Activated gamma-delta T cell treated with Interleukin-2 at 50 U/mL for 16 hours (primary cell): ENCODE results near the gene BAIAP2L1.
"Not testable (repeated sequence)": the region's sequence is repeated elsewhere in the genome, so short reads cannot be mapped to it uniquely, and the experiment has no call there.

ENCODE experiments used
- DNase-seq: peaks from one replicate; pipeline ENCODE4 v3.0.0-alpha.2; 2020

The BAIAP2L1 gene

DNA sequence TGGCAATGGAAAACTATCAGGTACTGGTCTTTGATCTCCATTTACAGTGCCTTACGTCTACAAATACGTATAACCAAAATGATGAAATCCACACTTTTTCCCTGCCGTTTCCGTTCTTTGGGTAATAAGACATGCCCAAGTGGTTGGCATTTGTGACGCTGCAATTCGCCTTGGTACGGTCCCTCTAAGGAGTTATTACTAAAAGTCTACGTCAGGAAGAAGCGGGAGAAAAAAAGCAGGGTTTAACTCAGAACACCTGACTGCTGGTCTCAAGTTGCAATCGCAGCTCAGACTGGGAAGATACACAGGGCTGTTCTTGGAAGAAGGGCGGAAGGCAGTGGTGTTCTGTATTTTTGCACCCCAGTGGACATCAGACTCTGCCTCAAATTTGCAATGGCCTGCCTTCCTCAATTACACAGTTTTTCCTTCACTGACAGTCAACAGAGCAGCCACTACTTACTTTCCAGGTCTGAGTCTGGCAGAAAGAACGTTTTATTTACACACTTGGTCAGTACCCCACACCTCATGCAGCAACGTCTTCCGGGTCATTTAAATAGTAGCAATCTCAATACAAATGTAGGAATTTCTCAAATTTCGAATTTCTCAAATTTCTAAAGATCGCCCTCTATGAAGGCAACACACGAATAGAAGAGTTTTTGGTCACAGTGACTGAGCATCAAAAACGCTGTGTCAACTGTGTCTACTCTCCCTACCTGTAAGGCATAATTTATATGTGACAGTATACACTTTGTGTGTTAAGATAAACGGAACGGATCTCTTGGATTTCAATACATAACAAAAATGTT lies 2.1 kb downstream of the BAIAP2L1 start:
- DNase-seq: no peak

DNA sequence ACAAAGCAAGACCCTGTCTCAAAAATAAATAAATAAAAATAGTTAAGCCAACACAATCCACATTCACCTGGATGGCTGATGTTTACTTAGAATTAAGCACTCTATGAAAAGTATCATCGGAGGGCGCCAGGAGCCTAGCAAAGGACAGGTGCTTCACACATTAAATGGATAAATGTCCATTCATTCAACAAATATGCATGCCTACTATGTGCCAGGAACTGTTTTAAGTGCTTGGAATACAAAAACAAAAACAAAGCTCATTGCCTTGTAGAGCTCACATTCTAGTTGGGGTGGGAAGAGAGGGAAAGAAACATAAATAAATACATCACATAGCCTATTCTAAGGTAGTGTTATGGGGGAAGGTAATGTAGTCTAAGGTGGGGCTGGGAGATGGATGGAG lies 4.1 kb downstream of the BAIAP2L1 start:
- no peak for DNase-seq

DNA sequence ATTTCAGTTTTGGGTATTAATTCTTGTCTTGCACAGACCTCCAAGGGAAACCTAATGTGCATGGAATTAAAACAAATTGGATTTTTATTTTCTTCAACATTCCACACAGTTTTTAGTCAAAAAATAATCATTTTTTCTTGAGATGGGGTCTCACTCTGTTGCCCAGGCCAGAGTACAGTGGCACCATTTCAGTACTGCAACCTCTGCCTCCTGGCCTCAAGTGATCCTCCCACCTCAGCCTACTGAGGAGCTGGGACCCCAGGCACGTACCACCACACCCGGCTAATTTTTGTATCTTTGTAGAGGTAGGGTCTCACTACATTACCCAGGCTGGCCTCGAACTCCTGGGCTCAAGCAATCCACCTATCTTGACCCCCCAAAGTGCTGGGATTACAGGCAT lies 4.9 kb downstream of the BAIAP2L1 start:
- DNase-seq: no peak

DNA sequence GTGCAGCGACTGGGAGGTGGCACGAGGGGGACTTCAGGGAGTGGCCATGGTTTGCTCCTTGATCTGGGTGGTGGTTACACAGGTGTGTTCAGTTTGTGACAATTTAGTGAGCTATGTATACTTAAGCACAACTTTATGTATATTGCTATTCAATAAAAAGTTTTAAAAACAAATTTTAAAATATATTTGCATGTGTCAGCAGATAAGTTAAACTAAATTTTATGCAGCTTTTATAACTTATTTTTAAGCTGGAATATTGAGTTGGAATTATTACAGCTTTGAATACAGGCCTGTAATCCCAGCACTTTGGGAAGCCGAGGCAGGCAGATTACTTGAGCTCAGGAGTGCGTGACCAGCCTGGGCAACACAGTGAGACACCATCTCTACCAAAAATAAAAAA lies 5.4 kb downstream of the BAIAP2L1 start:
- no peak for DNase-seq

DNA sequence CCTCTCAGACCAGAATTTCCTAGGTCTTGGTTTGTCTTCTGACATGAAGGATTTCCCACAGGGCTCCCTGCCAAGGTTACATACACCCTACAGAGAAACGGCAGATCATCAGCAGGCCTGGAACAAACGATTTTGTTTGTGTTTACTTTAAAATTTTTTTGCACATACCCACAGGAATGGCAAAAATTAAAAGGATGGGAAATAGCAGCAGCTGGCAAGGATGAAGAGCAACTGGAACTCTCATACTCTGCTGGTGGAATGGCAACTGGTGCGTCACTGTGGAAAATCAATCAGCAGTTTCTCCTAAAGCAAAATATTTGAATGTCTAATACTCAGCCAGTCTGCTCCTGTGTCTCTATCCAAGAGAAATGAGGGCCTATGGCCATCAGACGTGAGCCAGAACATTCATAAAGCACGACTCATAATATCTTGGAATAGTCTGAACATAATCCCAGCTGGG lies 6.5 kb downstream of the BAIAP2L1 start:
- DNase-seq: no peak

DNA sequence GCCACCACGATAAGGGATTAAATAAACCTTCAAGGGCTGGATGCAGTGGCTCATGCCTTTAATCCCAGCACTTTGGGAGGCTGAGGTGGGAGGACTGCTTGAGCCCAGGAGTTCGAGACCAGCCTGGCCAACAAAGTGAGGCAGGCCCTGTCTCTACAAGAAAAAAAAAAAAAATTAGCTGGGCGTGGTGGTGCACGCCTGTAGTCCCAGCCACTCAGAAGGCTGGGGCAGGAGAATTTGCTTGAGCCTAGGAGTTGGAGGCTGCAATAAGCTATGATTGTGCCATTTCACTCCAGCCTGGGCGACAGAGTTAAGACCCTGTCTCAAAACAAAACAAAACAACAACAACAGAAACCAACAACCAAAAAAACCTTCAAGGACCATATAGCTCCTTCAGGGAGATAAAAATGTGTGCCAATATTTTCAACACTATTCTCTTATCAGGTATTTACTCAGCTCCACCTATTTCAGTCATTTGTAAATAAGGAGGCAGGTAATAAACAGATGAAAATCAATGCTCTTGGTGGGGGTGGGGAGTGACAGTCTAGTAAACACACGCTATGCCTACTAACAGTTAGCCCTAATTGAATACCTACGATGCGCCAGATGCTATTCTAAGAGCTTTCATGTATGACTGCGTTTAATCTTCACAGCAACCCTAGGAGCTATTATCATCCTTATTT lies 13.2 kb downstream of the BAIAP2L1 start:
- DNase-seq: no peak

DNA sequence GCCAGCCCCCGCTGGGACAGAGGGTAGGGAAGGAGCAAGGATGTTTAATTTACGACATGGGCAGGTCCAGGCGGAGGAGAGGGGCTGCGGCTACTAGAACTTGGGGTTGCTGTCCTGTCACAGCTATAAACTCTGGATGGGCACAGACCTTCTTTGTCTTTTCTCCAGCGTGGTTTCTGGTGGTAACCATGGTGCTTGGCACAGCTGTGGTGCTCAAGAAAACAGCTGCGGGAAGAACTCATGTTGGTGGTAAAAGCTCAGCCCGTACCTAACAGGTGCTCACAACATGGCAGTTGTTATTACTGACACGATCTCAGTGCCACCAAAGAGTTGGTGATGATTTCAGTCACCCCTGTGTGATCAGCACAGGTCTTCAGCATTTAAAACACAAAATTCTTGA lies 13.8 kb downstream of the BAIAP2L1 start:
- DNase-seq: no peak

DNA sequence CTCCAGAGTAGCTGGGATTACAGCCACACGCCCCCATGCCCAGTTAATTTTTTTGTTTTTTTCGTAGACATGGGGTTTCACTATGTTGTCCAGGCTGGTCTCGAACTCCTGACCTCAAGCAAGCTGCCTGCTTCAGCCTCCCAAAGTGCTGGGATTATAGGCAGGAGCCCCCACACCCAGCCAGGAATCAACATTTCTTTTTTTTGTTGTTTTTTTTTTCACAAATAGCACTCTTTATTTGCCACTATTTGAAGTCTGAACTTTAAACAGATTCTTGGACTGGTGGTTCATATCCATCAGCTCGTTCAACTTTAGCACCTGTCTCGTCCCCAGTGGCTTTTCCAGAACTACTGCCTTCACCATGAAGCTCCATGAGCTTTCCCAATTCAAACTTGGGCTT lies 15.4 kb downstream of the BAIAP2L1 start:
- not testable (repeated sequence) for DNase-seq

DNA sequence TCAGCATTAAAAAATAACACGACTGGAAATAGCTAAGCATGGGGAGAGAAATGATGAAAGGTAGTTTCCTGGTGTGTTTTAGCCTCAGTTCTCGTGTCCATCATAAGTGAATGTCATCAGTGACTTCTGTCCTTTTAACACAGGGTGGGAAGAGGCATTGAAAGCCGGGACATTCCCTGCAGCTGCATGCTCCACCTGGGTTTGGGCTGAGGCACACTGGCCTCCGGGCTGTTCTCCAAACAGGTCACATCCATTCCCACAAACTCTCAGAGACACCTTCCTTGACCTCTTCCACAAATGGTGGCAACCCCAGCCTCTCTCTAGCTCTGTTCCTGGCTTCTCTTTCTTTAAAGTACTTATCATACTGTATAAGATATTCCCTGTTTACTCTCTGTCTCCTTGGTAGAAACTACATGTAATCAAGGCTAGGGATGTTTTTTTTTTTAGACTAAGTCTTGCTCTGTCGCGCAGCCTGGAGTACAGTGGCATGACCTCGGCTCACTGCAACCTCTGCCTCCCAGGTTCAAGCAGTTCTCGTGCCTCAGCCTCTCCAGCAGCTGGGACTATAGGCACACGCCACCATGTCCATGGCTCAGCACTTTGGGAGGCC lies 22.6 kb downstream of the BAIAP2L1 start:
- DNase-seq: no peak

DNA sequence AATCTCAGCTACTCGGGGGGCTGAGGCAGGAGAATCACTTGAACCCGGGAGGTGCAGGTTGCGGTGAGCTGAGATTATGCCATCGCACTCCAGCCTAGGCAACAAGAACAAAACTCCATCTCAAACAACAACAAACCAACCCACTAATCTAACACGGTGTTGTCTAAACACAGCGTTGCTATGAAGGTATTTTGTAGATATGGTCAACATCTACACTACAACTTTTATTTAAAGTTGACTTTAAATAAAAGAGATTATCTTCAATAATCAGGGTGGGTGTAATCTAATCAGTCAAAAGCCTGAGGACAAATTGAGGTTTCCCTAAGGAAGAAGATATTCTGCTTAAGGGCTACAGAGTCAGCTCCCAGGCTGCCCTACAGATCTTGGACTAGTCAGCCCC lies 24.2 kb downstream of the BAIAP2L1 start:
- no peak for DNase-seq

DNA sequence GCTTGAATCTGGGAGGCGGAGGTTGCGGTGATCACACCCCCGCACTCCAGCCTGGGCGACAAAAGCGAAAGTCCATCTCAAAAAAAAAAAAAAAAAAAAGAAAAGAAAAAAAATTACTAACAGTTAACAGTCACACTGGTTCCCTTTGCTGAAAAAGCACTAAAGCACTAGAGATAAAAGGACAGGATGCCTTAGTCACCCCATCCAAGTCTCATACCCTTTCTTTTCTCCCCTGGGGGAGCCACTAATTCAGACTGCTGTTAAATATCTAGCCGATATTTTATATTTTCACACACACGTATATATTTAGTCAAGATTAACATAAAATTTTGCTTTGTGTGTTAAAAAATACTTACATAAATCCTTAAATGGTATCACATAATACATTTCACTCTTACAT lies 25.2 kb downstream of the BAIAP2L1 start:
- no peak for DNase-seq

DNA sequence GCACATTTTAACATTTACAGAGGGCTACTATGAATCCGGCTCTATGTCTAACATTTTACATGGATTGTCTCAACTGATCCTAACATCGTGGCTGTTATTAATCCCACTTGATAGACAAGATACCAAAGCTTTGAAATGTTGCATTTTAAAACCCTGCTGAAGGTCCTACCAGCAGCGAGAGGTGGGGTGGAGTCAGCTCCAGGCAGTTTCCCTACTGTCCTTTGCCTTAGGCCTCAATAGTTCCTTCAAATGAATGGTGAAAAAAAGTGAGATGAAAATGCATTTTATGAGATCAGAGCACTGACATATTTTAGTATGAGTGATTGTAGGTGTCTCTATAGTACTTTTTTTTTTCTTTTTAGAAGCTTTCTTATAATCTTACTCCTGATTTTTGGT lies 26.6 kb downstream of the BAIAP2L1 start:
- DNase-seq: no peak

DNA sequence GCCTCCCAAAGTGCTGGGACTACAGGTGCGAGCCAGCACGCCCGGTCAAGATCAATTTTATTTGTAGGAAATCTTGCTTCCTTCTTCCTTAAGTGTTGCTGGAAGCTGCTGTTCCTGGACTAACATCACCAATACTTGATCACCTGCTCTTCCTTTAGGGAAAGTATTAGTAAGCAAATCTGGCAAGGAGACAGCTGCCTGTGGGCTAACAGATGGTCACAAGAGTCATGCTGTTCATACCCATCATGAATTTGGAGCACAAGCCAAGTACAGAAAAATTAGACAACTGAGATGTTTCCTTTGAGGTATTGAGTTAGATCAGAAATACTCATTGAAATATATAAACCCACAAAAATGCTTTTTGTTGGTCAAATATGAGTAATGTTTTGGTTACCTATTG lies 27.9 kb downstream of the BAIAP2L1 start:
- DNase-seq: no peak

DNA sequence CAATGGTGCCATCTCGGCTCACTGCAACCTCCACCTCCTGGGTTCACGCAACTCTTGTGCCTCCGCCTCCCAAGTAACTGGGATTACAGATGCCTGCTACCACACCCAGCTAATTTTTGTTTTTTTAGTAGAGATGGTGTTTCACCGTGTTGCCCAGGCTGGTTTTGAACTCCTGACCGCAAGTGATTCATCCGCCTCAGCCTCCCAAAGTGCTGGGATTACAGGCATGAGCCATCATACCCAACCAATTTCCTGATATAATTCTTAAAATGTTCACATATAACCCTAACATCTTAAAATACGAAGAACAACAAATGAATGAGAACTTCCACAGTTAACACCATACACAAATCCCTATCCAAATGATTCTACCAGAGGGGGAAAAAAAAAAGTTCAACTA lies 31.2 kb downstream of the BAIAP2L1 start:
- no peak for DNase-seq

DNA sequence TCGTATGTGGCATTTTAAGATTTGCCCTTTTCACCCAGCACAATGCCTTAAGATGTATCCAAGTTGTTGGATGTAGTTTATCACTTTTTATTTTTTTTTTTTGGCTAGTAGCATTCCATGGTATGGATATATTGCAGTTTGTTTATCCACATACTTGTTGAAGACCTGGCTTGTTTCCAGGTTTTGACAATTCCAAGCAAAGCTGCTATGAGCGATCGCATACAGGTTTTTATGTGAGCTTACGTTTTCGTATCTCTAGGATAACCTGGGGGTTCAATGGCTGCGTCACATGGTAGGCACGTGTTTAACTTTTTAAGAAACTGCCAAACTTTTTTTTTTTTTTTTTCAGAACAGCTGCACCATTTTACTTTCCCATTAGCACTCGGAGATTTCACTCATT lies 32.2 kb downstream of the BAIAP2L1 start:
- DNase-seq: no peak

DNA sequence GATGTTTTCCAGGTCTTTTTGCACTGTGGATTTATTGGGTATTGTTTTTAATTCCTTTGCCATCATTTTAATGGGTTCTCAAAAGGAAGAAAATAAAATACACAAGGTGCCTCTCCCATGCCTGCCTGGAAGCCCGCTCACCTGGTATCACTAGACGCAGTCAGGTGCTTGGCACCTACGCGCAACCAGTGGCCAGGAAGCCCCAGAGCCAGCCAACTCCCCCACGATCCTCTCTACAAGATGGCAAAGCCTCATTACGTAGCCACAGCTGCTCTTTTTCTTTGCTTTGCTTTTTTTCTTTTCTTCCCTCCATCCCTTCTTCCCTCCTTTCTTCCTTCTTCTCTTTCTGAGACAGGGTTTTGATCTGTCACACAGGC lies 34.3 kb downstream of the BAIAP2L1 start:
- no peak for DNase-seq

DNA sequence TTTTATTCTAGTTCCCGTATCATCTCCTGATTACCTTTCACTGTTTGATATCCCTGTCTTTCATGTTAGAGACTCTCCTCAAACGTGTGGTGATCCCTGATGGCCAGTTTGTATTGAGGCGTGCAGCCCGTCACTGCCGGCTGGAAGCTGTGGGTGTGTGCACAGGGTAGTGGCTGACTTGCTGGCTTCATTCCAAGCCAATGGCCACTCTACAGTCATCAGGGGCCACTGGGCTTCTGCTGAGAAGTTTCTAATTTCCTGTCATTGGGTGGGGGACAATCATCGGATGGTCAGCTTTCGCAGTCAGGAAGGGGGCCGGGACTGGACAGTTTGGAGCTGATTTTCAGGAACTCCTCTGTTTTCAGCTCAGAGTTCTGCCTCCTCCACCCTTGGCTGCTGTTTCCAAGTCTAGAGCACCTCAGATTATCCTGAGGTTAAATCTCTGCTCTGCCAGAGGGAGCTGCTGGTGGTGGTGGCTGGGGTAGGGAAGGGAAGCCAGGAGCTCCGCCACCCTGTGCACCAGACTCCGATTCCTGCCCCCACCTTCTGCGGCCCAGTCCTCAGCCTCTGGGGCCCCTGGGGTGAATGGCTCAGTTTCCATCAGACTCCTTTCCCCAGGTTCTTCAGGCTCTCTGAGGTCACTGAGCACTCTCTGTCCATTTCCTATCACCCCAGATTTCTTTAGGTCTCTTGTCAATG lies 34.9 kb downstream of the BAIAP2L1 start:
- no peak for DNase-seq

DNA sequence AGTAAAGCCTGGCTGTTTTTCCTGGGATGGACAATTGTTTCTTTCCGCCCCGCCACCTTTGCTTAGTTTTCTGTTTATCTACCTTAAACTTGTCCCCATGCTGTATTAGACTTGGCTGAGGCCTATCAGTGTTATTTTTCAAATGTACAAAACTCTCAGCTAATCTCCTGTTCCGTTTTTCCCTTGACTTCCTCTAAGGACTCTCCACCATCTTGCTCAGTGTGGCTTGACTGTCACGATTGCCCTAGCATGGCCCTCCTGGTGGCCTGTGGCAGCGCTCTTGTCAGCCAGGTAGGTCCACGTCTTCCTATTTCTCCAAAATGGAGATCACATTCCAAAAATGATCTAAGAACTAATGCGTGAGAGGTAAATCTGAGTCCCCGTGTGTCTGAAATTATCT lies 36.7 kb downstream of the BAIAP2L1 start:
- DNase-seq: no peak

DNA sequence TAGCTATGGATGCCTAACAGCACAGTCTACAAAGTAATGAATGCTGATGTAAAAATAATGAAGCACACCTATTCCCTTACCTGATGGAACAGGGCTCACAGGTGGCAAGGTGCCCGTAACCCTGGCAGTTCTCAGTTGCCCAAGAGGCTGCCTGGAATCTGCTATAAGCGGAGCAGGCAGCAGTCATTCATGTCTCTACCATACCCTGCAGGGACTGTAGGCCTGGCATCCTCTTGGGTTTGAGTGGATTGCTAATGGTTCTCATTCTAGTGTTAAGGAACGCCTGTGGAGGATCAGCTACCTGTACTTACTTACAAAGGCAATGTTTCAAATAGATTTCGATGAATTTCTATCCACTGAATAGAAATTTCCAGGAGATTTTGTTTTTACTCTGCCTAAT lies 38.4 kb downstream of the BAIAP2L1 start:
- no peak for DNase-seq

DNA sequence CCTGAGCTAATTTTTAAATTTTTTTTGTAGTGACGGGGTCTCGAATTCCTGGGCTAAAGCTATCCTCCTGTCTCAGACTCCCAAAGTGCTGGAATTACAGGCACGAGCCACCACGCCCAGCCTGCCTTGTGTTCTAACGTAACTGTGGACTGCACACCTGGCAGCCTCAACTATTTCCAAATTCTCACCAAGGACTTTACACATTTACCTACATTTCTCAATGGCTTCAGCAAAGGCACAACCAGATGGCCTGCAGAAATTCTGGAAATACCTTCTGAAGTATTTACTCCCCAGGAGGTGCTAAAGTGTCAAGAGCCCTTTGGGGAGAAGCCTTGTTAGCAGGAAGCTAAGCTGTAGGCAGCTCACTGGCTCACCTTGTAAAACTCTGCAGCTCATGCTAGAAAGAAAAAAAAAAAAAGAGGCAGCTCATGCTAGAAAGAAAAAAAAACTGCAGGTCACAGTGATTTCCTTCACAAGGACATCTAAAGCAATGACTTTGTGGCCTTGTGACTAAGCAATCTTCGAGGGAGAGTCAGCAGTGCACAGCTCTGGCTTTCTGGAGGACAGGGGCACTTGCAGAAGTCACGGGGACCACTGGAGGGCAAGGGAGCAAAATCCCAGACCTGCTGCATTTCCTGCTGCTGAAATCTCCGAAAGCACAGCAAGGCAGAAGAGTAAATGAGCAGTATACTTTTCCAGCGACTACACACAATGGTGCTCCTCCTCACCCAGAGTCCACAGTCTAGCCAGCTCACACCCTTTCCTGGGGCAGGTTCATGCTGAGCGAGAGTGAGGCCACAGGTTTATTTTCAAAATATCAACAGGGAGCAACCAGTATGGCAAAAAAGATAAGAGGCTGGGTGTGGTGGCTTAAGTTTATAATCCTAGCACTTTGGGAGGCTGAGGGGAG lies 40.4 kb downstream of the BAIAP2L1 start:
- no peak for DNase-seq

DNA sequence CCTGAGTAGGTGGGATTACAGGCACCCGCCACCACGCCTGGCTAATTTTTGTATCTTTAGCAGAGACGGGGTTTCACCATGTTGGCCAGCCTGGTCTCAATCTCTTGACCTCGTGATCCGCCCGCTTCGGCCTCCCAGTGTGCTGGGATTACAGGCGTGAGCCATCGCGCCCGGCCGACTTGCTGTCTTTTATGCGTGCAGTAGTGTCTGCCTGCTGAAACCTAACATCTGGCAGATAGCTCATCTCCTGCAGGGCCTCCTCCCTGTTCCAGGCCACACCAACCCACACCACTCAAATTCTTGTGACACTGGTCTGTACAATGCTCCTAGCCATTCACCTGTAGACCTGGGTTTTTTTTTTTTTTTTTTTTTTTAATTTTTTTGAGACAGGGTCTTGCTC lies 41.5 kb downstream of the BAIAP2L1 start:
- no peak for DNase-seq

DNA sequence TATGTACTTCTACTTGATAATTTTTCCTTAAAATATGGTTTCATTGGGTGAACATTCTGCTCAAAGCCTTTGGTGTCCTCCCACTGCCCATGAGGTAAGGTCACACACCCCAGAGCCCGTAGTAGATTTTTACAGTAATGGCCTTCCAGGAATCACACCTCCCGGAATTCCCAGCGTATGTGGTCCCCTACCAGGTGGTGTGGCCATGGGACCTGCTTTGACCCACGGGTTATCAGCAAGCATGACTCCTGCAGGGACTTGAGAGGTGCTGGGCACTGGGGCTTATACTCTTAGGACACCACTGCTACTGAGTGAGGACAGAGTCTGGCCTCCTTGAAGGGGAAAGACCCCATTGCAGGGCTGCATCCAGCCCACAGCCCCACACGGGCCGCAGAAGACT lies 42.2 kb downstream of the BAIAP2L1 start:
- no peak for DNase-seq

DNA sequence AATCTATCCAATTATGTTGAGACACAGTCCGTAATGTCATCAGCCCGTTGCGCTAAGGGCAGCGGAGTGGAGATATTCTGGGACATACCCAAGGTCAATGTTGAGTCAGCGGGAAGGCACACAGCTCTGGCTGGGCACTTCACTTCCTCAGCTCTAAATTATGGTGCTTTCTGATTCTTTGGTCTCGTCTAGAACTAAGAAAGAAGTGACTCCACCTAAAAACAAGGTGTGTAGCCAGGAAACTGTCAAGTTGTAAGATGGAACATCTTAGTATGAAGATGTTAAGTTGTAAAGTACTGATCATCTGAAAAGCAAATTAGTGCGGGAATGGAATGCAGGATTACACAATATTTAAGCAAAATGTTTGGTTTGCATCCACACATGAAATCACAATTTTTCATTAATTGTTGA lies 43.1 kb downstream of the BAIAP2L1 start:
- no peak for DNase-seq
